Measurements from ENCODE around the gene TMEM225B. TPM values are rescaled to one million over a fixed set of nuclear protein-coding genes. Genes with fewer than 3 reads are reported as not detected.
"Not testable (repeated sequence)": the region's sequence is repeated elsewhere in the genome, so short reads cannot be mapped to it uniquely, and the experiment has no call there.

The TMEM225B gene
- total RNA-seq, 3 donors from 2014 or later: 0.58 to 1.2 (median 0.82) TPM

- ATAC-seq (no peak), DNase-seq (no peak)
- no peaks in the 10 kb centered on the region for H3K36me3 ChIP-seq (ENCODE audit: low read depth)
- no peak for TF ChIP-seq CTCF (IDR thresholded peaks at IDR 0.05)
- no peak overlapping the region for H3K4me3 ChIP-seq
- no peaks in the 10 kb centered on the region for H3K9me3 ChIP-seq
- no peaks in the 10 kb centered on the region for H3K4me1 ChIP-seq (ENCODE audit: low read depth)
- intact Hi-C loops (cut with DNase I, micrococcal nuclease): no loop called here
These were observed 50.8 kb downstream of the TMEM225B start for GRCh38 chr7:99648843-99649242.

GRCh38 chr7:99651290-99651689 lies 53.2 kb downstream of the TMEM225B start:
- intact Hi-C loops (cut with DNase I, micrococcal nuclease): no loop called here
- Histone ChIP-seq H3K4me1 (ENCODE audit: low read depth) (no peaks in the 10 kb centered on the region), H3K4me3 (no peak overlapping the region), H3K9me3 (peaks cover 4% of the 10 kb centered on the region), H3K36me3 (ENCODE audit: low read depth) (no peaks in the 10 kb centered on the region)
- no peak for DNase-seq
- no peak for ATAC-seq
- no peak for TF ChIP-seq CTCF (IDR thresholded peaks at IDR 0.05)

GRCh38 chr7:99652671-99653070 lies 54.6 kb downstream of the TMEM225B start:
- no peak for TF ChIP-seq CTCF (IDR thresholded peaks at IDR 0.05)
- peaks cover 5% of the 10 kb centered on the region for H3K9me3 ChIP-seq
- DNase-seq (no peak), ATAC-seq (no peak)
- intact Hi-C loops (cut with DNase I, micrococcal nuclease): no loop called here
- no peaks in the 10 kb centered on the region for H3K36me3 ChIP-seq (ENCODE audit: low read depth)
- H3K4me3 ChIP-seq: no peak overlapping the region
- no peaks in the 10 kb centered on the region for H3K4me1 ChIP-seq (ENCODE audit: low read depth)

GRCh38 chr7:99653269-99653668 lies 55.2 kb downstream of the TMEM225B start:
- H3K4me1 ChIP-seq (ENCODE audit: low read depth); DNase-seq; H3K4me3 ChIP-seq; H3K9me3 ChIP-seq; H3K36me3 ChIP-seq (ENCODE audit: low read depth); intact Hi-C loops (cut with DNase I, micrococcal nuclease); ATAC-seq: not testable (repeated sequence)

- Histone ChIP-seq H3K9me3 (peaks cover 5% of the 10 kb centered on the region), H3K36me3 (ENCODE audit: low read depth) (no peaks in the 10 kb centered on the region), H3K4me3 (no peak overlapping the region), H3K4me1 (ENCODE audit: low read depth) (no peaks in the 10 kb centered on the region)
- peak; percentile 21 for ATAC-seq
- no peak for DNase-seq
- intact Hi-C loops (cut with DNase I, micrococcal nuclease): no loop called here
- no peak for TF ChIP-seq CTCF (IDR thresholded peaks at IDR 0.05)
These were observed 55.7 kb downstream of the TMEM225B start for GRCh38 chr7:99653754-99654153.

- not testable (repeated sequence) for ATAC-seq
These were observed 56.6 kb downstream of the TMEM225B start for GRCh38 chr7:99654626-99655025.

GRCh38 chr7:99657879-99658278 lies 59.8 kb downstream of the TMEM225B start:
- H3K36me3 ChIP-seq (ENCODE audit: low read depth); intact Hi-C loops (cut with DNase I, micrococcal nuclease); DNase-seq; H3K4me3 ChIP-seq; ATAC-seq; H3K4me1 ChIP-seq (ENCODE audit: low read depth): not testable (repeated sequence)
- H3K9me3 ChIP-seq: peaks cover 15% of the 10 kb centered on the region

More at GRCh38 chr7:99654626-99655025, 56.6 kb downstream of the TMEM225B start:
- intact Hi-C loops (cut with DNase I, micrococcal nuclease); H3K4me1 ChIP-seq (ENCODE audit: low read depth); H3K4me3 ChIP-seq; H3K36me3 ChIP-seq (ENCODE audit: low read depth); DNase-seq: not testable (repeated sequence)
- peaks cover 12% of the 10 kb centered on the region for H3K9me3 ChIP-seq

Other genes with a start within 250 kb of the TMEM225B start
- 100 to 1,000 TPM; 107 to 153 (median 119) TPM for gene ARPC1B, start 223.5 kb upstream of the TMEM225B start, total RNA-seq
- gene PDAP1, start 189.7 kb upstream of the TMEM225B start, total RNA-seq: 10 to 100 TPM; 72.8 to 90.9 (median 90.7) TPM
- 10 to 100 TPM; 67.3 to 79.5 (median 76.7) TPM for gene BUD31, start 189.3 kb upstream of the TMEM225B start, total RNA-seq
- 1 to 10 TPM; 4.3 to 9.9 (median 6.6) TPM for gene PTCD1, start 159.5 kb upstream of the TMEM225B start, total RNA-seq
- gene CPSF4, start 159.3 kb upstream of the TMEM225B start, total RNA-seq: 10 to 100 TPM; 23.2 to 33.5 (median 24.8) TPM
- gene ATP5MF, start 132.1 kb upstream of the TMEM225B start, total RNA-seq: 100 to 1,000 TPM; 229 to 341 (median 331) TPM
- gene ZNF789, start 125.4 kb upstream of the TMEM225B start, total RNA-seq: 10 to 100 TPM; 12.3 to 25.4 (median 23.4) TPM
- gene ZNF394, start 98.0 kb upstream of the TMEM225B start, total RNA-seq: 10 to 100 TPM; 30.5 to 43.9 (median 36.5) TPM
- gene ZKSCAN5, start 93.6 kb upstream of the TMEM225B start, total RNA-seq: 1 to 10 TPM; 5.9 to 10.0 (median 6.4) TPM
- 1 to 10 TPM; 3.8 to 5.6 (median 5.1) TPM for gene FAM200A, start 46.2 kb upstream of the TMEM225B start, total RNA-seq
- 10 to 100 TPM; 64.4 to 99.0 (median 84.0) TPM for gene ZNF655, start 39.6 kb upstream of the TMEM225B start, total RNA-seq
- gene ZSCAN25, start 18.7 kb downstream of the TMEM225B start, total RNA-seq: 10 to 100 TPM; 11.9 to 20.0 (median 18.5) TPM
- 100 to 1,000 TPM in 2 of 3 donors, 10 to 100 TPM in 1; 73.8 to 241 (median 179) TPM for gene CYP3A5, start 81.7 kb downstream of the TMEM225B start, total RNA-seq
- under 1 TPM in 2 of 3 donors, not detected in 1; 0.39 to 0.82 TPM for gene CYP3A7, start 136.9 kb downstream of the TMEM225B start, total RNA-seq
- 1 to 10 TPM; 2.8 to 5.4 (median 4.0) TPM for gene CYP3A4, start 185.9 kb downstream of the TMEM225B start, total RNA-seq
- not detected for gene CYP3A43, start 229.7 kb downstream of the TMEM225B start, total RNA-seq